HL-60 (cell line): ENCODE results near the gene FBXO36.
"Not testable (repeated sequence)": the region's sequence is repeated elsewhere in the genome, so short reads cannot be mapped to it uniquely, and the experiment has no call there.

Experiments used
- DNase-seq, 2 experiments: peaks; one replicate each; pipeline ENCODE4 v3.0.0-alpha.2; 2010 to 2020; ENCODE audit warnings: low read depth in 1 of 2, low spot score in 1 of 2
- H3K27ac ChIP-seq: fragments of 250-450 bp; sonication (Bioruptor Pico); replicated peaks from 2 replicates; pipeline ENCODE4 v1.5.1; 2020; ENCODE audit warnings: mild to moderate bottlenecking, moderate library complexity
- H3K27me3 ChIP-seq: fragments of 250-450 bp; sonication (Bioruptor Pico); 2 replicates; pipeline ENCODE4 v1.5.1; 2021; ENCODE audit warnings: mild to moderate bottlenecking, moderate library complexity; ENCODE audit not compliant: insufficient read depth, poor library complexity, severe bottlenecking
- H3K4me3 ChIP-seq: replicated peaks from 2 replicates; pipeline ENCODE4 v1.5.1; 2011; ENCODE audit warnings: mild to moderate bottlenecking, control low read depth, low read length; ENCODE audit not compliant: insufficient read depth
- GABPA ChIP-seq: IDR thresholded peaks from 2 replicates; pipeline ENCODE4 v1.6.1; 2012; ENCODE audit warnings: low read depth
- POLR2AphosphoS5 ChIP-seq: IDR thresholded peaks from 2 replicates; pipeline ENCODE4 v1.6.1; 2012; ENCODE audit warnings: low read depth
- SPI1 ChIP-seq: IDR thresholded peaks from 2 replicates; pipeline ENCODE4 v1.6.1; 2012; ENCODE audit warnings: low read depth, mild to moderate bottlenecking, borderline replicate concordance
- TF ChIP-seq, protein P1 (sequence below): IDR thresholded peaks from one replicate; pipeline ENCODE4 v1.5.1; 2011; ENCODE audit warnings: low read length, control low read depth, inconsistent platforms; ENCODE audit not compliant: insufficient read depth
- TF ChIP-seq, protein P2 (sequence below): IDR thresholded peaks from 2 replicates; pipeline ENCODE4 v1.6.1; 2012; ENCODE audit warnings: low read depth; ENCODE audit not compliant: insufficient replicate concordance

The FBXO36 gene

DNA sequence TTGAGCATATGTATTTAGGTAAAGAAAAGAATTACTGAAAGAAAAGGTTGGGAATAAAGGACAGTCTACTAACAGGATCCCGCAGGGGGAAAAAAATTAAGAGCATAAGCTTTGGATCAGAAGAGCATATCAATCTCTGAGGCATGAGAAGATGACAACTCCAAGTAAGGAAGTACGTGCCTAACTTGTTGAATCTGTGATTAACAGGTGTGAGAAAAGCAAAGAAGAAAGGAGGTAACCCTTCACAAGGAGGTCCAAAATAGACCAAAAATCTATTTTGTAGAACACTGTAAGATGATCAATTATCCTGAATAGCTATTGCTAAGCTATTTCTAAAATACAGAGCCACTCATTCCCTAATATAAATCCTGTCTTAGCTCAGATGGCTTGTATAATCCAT lies 33.3 kb upstream of the FBXO36 start:
- no peaks in the 10 kb centered on the region for H3K27me3 ChIP-seq
- TF ChIP-seq GABPA: no peak
- no peak for TF ChIP-seq SPI1
- TF ChIP-seq, protein P1, sequence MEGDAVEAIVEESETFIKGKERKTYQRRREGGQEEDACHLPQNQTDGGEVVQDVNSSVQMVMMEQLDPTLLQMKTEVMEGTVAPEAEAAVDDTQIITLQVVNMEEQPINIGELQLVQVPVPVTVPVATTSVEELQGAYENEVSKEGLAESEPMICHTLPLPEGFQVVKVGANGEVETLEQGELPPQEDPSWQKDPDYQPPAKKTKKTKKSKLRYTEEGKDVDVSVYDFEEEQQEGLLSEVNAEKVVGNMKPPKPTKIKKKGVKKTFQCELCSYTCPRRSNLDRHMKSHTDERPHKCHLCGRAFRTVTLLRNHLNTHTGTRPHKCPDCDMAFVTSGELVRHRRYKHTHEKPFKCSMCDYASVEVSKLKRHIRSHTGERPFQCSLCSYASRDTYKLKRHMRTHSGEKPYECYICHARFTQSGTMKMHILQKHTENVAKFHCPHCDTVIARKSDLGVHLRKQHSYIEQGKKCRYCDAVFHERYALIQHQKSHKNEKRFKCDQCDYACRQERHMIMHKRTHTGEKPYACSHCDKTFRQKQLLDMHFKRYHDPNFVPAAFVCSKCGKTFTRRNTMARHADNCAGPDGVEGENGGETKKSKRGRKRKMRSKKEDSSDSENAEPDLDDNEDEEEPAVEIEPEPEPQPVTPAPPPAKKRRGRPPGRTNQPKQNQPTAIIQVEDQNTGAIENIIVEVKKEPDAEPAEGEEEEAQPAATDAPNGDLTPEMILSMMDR: no peak
- TF ChIP-seq, protein P2, sequence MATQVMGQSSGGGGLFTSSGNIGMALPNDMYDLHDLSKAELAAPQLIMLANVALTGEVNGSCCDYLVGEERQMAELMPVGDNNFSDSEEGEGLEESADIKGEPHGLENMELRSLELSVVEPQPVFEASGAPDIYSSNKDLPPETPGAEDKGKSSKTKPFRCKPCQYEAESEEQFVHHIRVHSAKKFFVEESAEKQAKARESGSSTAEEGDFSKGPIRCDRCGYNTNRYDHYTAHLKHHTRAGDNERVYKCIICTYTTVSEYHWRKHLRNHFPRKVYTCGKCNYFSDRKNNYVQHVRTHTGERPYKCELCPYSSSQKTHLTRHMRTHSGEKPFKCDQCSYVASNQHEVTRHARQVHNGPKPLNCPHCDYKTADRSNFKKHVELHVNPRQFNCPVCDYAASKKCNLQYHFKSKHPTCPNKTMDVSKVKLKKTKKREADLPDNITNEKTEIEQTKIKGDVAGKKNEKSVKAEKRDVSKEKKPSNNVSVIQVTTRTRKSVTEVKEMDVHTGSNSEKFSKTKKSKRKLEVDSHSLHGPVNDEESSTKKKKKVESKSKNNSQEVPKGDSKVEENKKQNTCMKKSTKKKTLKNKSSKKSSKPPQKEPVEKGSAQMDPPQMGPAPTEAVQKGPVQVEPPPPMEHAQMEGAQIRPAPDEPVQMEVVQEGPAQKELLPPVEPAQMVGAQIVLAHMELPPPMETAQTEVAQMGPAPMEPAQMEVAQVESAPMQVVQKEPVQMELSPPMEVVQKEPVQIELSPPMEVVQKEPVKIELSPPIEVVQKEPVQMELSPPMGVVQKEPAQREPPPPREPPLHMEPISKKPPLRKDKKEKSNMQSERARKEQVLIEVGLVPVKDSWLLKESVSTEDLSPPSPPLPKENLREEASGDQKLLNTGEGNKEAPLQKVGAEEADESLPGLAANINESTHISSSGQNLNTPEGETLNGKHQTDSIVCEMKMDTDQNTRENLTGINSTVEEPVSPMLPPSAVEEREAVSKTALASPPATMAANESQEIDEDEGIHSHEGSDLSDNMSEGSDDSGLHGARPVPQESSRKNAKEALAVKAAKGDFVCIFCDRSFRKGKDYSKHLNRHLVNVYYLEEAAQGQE: no peak
- TF ChIP-seq POLR2AphosphoS5: no peak
- H3K4me3 ChIP-seq: no peak overlapping the region
- DNase-seq: no peak
- no peak overlapping the region for H3K27ac ChIP-seq

DNA sequence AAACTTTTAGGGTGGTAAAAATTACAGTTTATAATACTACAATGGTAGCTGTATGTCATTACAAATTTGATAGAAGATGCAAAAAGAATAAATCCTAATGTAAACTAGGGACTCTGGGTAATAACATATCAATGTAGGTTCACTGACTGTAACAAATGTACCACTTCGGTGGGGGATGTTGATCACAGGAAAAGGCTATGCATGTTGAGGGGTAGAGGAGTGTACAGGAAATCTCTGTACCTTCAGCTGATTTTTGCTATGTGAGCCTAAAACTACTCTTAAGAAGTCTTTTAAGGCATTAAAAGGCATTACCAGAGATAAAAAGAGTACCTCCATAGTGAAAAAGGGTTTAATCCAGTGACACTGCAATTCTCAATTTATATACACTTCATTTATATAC lies 25.4 kb upstream of the FBXO36 start:
- Histone ChIP-seq H3K27ac (no peak overlapping the region), H3K4me3 (no peak overlapping the region), H3K27me3 (no peaks in the 10 kb centered on the region)
- no peak for DNase-seq
- TF ChIP-seq, protein P1: no peak

DNA sequence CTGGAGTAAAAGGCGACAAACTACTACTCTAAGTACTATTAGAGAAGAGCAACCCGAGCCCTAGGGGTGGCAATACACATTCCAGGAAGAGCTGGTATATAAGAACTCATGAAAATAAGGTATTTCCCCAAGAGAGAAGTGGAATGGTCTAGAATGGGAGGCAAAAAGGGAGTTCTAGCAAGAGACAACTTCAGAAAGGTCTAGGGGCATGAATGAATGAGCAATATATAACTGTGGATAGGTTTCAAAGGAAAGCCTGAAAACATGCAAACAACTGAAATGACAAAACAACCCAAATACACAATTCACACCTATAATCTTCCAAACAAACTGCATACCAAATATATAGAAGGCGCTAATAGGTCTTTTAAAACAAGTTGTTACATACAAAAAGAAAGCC lies 22.7 kb upstream of the FBXO36 start:
- DNase-seq: no peak
- no peak overlapping the region for H3K27ac ChIP-seq
- H3K27me3 ChIP-seq: no peaks in the 10 kb centered on the region
- TF ChIP-seq, protein P2: no peak
- TF ChIP-seq GABPA (no peak), POLR2AphosphoS5 (no peak), SPI1 (no peak)
- TF ChIP-seq, protein P1: no peak
- no peak overlapping the region for H3K4me3 ChIP-seq

DNA sequence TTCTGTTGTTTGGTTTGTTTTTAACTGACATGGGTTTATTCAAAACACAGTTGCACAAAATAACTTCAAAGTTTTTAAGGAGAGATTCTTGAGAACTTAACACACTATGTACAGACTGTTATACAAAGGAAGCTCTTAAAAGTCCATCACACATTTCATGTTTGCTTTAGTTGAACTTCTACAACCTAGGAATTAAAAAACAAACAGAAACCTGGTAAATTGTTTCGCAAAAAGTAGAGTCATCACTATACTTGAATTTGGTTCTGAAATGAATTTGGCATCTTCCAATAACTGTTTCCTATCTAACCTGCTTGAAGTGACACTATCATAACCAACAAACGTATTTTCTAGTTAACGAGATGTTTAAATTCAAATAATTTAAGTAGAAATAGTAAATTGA lies 22.3 kb upstream of the FBXO36 start:
- no peak for TF ChIP-seq POLR2AphosphoS5
- TF ChIP-seq, protein P2: no peak
- TF ChIP-seq SPI1: no peak
- TF ChIP-seq GABPA: no peak
- TF ChIP-seq, protein P1: no peak
- Histone ChIP-seq H3K4me3 (no peak overlapping the region), H3K27me3 (no peaks in the 10 kb centered on the region), H3K27ac (no peak overlapping the region)
- DNase-seq: no peak

DNA sequence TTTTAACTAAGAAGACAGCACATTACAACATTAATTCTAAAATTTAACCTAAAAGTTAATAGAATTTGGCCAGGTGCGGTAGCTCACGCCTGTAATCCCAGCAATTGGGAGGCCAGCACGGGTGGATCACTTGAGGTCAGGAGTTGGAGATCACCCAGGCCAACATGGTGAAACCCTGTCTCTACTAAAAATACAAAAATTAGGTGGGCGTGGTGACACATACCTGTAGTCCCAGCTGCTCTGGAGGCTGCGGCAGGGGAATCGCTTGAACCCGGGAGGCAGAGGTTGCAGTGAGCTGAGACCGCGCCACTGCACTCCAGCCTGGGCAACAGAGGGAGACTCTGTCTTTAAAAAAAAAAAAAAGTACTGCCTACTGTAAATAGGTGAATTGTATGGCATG lies 21.8 kb upstream of the FBXO36 start:
- not testable (repeated sequence) for H3K4me3 ChIP-seq, H3K27me3 ChIP-seq, DNase-seq, H3K27ac ChIP-seq
